Ectodermal cell (in vitro differentiated cells): ENCODE data around the gene CCDC158.

ENCODE experiments used
- H3K27ac ChIP-seq: 2 replicates; pipeline ENCODE4 v1.7.0; 2013; ENCODE audit warnings: mild to moderate bottlenecking, low read depth, low read length; ENCODE audit not compliant: insufficient read depth, poor library complexity, severe bottlenecking
- H3K27me3 ChIP-seq: 2 replicates; pipeline ENCODE4 v1.7.0; 2013; ENCODE audit warnings: mild to moderate bottlenecking, low read length; ENCODE audit not compliant: insufficient read depth, control insufficient read depth, poor library complexity, severe bottlenecking
- H3K36me3 ChIP-seq: one replicate; pipeline ENCODE4 v1.7.0; 2013; ENCODE audit warnings: low read length; ENCODE audit not compliant: control insufficient read depth, insufficient read depth
- H3K4me1 ChIP-seq: one replicate; pipeline ENCODE4 v1.7.0; 2013; ENCODE audit warnings: low read length; ENCODE audit not compliant: control insufficient read depth, insufficient read depth
- H3K4me3 ChIP-seq: 2 replicates; pipeline ENCODE4 v1.7.0; 2013; ENCODE audit warnings: low read depth, low read length, control low read depth; ENCODE audit not compliant: insufficient read depth
- H3K9me3 ChIP-seq: 2 replicates; pipeline ENCODE4 v1.7.0; 2013; ENCODE audit warnings: mild to moderate bottlenecking, low read length, moderate library complexity; ENCODE audit not compliant: control insufficient read depth
- WGBS, 2 experiments: methylation state at CpG; one replicate each; pipeline ENCODE4 v1.1.7; 2013; ENCODE audit warnings: missing lambda C conversion rate in 2 of 2; 5-methylcytosine and 5-hydroxymethylcytosine counted together

CCDC158 gene

GRCh38 chr4:76275486-76276124 is 145.3 kb downstream of the CCDC158 start:
- no peaks in the 10 kb centered on the region for H3K9me3 ChIP-seq
- 88 to 96% methylated on average over 3 of the region's 3 CpGs for WGBS, 2 experiments
- no peak overlapping the region for H3K27ac ChIP-seq
- H3K27me3 ChIP-seq = no peaks in the 10 kb centered on the region
- no peak overlapping the region for H3K4me3 ChIP-seq
- no peaks in the 10 kb centered on the region for H3K36me3 ChIP-seq
- no peaks in the 10 kb centered on the region for H3K4me1 ChIP-seq

GRCh38 chr4:76272999-76273398 is 147.9 kb downstream of the CCDC158 start:
- no peaks in the 10 kb centered on the region for H3K4me1 ChIP-seq
- H3K9me3 ChIP-seq = no peaks in the 10 kb centered on the region
- H3K27me3 ChIP-seq = no peaks in the 10 kb centered on the region
- H3K4me3 ChIP-seq = no peak overlapping the region
- 84 to 93% methylated on average over 3 to 5 of the region's 5 CpGs for WGBS, 2 experiments
- H3K27ac ChIP-seq = no peak overlapping the region
- no peaks in the 10 kb centered on the region for H3K36me3 ChIP-seq

DNA sequence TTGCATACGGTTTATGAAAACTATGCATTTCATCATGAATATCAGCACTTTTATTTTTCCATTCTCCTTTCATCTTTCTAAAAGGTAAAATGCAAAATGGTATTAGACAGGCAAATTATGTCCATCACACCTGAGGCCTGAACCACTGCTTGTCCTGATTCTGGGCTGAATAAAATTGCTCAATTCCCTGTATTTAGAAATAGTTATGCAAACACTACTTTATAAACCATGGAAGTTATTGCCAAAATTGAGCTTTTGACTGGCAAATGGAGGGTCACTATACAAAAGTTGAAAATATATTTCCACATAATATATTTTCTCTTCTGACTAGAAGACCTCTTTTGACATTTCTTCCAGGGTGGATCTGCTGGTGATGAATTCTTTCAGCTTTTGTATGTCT is 148.4 kb downstream of the CCDC158 start:
- WGBS, 2 experiments = 59 to 64% methylated on average over 1 of the region's 1 CpG
- Histone ChIP-seq H3K4me1 (no peaks in the 10 kb centered on the region), H3K27me3 (no peaks in the 10 kb centered on the region), H3K36me3 (no peaks in the 10 kb centered on the region), H3K4me3 (no peak overlapping the region), H3K9me3 (no peaks in the 10 kb centered on the region), H3K27ac (no peak overlapping the region)

DNA sequence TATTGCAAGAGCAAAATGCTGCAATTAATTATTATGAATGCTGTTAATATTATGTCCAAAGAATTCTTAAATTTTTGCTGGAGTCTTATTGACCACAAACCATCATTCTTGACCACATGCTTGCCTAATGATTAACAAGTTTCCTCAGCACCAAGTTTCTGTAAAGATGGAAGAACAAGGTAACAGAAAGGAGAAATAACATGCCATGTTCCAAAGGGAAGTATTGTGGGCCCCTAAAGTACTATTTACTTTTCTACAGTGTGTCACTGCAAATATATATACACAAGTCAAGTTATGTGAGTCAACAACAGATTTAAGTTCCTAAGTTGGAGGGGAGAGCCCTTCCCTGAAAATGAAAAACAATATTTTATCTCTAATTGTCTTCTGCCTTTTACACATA is 148.9 kb downstream of the CCDC158 start:
- Histone ChIP-seq H3K4me3 (no peak overlapping the region), H3K36me3 (no peaks in the 10 kb centered on the region), H3K9me3 (no peaks in the 10 kb centered on the region), H3K27me3 (no peaks in the 10 kb centered on the region), H3K27ac (no peak overlapping the region), H3K4me1 (no peaks in the 10 kb centered on the region)

DNA sequence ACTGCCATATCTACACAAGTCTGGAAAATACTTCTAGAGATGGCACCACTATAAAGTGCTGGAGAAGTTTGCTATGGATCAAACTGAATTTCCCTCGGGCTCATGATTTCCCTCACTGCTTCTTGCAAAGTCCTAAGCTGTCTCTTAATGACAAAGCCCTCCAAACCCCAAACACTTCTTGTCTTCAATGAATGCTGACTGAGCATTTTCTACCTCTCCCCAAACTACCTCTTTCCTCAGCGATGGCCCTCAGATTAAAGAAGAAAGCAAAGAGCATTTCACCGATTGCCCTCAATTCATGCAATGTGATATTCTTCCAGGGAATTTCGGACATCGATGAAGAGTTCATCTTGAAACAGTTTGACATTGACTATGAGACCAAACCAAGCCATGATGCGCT is 149.7 kb downstream of the CCDC158 start:
- WGBS, 2 experiments = 94 to 95% methylated on average over 6 of the region's 6 CpGs
- H3K4me3 ChIP-seq = no peak overlapping the region
- no peaks in the 10 kb centered on the region for H3K36me3 ChIP-seq
- H3K27ac ChIP-seq = no peak overlapping the region
- no peaks in the 10 kb centered on the region for H3K9me3 ChIP-seq
- no peaks in the 10 kb centered on the region for H3K27me3 ChIP-seq
- no peaks in the 10 kb centered on the region for H3K4me1 ChIP-seq

DNA sequence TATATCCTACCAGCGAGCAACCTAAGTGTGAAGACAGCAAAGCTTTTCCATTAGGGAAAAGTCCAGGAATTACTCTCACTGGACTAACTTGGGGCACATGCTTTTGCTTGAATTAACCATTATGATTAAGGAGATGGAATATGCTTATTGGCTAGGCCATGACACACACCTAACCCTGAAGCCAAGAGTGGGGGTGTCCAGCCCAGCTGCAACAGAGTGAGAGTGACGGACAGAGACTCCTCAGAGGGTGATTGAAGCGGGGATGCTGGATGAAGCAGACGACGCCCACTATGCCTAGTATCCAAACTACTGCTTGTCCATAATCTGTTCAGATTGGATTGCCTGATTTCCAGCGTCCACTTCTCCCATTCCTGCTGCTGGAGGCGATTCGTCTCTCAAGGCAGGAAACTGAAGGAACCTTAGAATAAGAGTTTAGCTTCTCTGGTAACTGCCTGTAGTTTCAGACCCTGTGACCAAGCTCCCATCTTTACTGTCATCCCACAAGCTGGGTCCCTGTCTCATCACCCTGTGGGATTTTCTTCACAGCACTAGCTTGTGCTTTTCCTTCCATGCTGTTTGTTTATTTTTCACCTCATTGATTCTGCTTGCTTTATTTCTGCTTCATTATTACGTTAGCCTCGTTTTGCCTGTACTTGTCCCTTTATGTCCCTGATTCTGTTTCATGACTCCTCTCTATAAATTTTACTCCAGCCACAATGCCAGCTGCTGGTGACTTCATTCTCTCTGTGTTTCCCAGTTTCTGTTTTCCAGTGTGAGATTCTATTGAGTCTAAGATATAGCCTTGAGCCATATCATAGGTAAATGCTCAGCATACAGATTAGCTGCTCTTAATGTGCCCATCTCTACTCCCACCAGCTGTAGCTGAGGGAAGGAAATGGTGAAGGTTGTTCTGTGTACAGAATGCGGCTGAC is 150.4 kb downstream of the CCDC158 start:
- no peaks in the 10 kb centered on the region for H3K36me3 ChIP-seq
- H3K4me3 ChIP-seq = no peak overlapping the region
- WGBS, 2 experiments = 91 to 95% methylated on average over 11 of the region's 11 CpGs
- no peak overlapping the region for H3K27ac ChIP-seq
- H3K27me3 ChIP-seq = no peaks in the 10 kb centered on the region
- H3K4me1 ChIP-seq = no peaks in the 10 kb centered on the region
- H3K9me3 ChIP-seq = no peaks in the 10 kb centered on the region

DNA sequence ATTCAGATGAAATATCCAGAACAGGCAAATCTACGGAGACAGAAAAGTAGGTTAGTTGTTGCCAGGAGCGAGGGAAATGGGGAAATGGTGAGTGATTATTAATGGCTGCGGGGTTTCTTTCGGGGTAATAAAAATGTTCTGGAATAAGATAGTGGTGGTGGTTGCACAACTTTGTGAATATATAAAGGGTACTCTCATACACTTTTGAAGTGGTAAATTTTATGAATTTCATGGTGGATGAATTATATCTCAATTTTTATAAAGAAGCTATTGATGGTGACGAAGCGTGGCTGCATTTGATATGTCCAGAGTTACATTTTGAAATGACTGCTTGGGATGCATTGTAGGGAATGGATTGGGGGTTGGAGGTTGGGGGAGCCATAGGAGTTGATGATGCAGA is 153.1 kb downstream of the CCDC158 start:
- no peaks in the 10 kb centered on the region for H3K36me3 ChIP-seq
- 95 to 97% methylated on average over 6 of the region's 6 CpGs for WGBS, 2 experiments
- no peaks in the 10 kb centered on the region for H3K4me1 ChIP-seq
- H3K4me3 ChIP-seq = no peak overlapping the region
- H3K27me3 ChIP-seq = no peaks in the 10 kb centered on the region
- no peaks in the 10 kb centered on the region for H3K9me3 ChIP-seq
- no peak overlapping the region for H3K27ac ChIP-seq

GRCh38 chr4:76266627-76267026 is 154.3 kb downstream of the CCDC158 start:
- H3K4me3 ChIP-seq = no peak overlapping the region
- no peaks in the 10 kb centered on the region for H3K9me3 ChIP-seq
- no peaks in the 10 kb centered on the region for H3K4me1 ChIP-seq
- H3K36me3 ChIP-seq = no peaks in the 10 kb centered on the region
- WGBS, 2 experiments = 92 to 95% methylated on average over 3 of the region's 3 CpGs
- no peaks in the 10 kb centered on the region for H3K27me3 ChIP-seq
- no peak overlapping the region for H3K27ac ChIP-seq

GRCh38 chr4:76265631-76266218 is 155.2 kb downstream of the CCDC158 start:
- Histone ChIP-seq H3K9me3 (no peaks in the 10 kb centered on the region), H3K27me3 (no peaks in the 10 kb centered on the region), H3K27ac (no peak overlapping the region), H3K4me1 (no peaks in the 10 kb centered on the region), H3K36me3 (no peaks in the 10 kb centered on the region), H3K4me3 (no peak overlapping the region)
- WGBS, 2 experiments = 91 to 94% methylated on average over 6 of the region's 6 CpGs
